Measurements from ENCODE around the gene C1orf35. TPM values are rescaled to one million over a fixed set of nuclear protein-coding genes. Genes with fewer than 3 reads are reported as not detected.
A peak's percentile ranks its signal among the peaks of the same experiment; 100 is the strongest.

Gene C1orf35
- total RNA-seq, 4 donors from 2014 or later: 8.5 to 21.3 (median 18.1) TPM

DNA sequence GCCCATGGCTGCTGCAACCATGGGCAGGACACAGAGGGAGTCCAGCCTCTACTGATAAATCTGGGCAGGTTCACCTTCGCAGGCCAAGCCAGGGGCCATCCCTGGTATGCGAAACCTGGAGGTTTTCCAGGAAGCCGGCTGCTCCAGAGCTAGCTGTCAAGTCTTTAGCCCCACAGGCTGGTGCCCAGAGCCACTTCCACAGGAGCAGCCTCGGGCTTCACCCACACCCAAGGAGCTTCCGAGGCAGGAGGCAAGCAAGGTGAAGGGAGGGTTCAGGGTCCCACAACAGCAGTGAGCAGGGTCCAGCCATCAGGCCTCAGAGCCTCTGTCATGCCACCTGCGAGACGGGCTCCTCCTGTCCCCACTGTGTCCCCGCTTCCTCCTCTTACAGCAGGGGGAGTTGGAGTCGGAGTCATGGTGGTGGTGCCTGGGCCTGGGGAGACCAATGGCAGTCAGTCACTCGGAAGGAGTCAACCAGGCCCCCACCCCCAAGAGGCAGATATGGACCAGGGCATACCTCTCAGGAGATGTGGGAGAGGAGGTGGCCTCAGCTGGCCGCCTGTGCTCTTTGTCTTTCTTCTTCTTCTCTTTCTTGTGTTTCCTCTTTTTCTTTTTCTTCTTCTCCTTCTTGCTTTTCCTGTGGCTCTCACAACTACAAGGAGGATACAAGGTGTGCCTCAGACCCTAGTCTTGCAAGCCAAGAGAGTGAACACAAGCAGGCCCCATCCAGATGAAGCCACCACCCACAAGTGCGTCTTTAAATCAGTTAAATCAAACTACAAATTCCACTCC lies 2.1 kb downstream of the C1orf35 start:
- H3K4me3 ChIP-seq: peak overlapping the region in 2 of 4 donors; percentile 76 to 90
- peaks cover 11 to 60% (median 17%) of the 10 kb centered on the region in 3 donors for H3K4me1 ChIP-seq
- no peak for DNase-seq
- H3K27ac ChIP-seq: peak overlapping the region; percentile 91 to 97 (median 92)
- intact Hi-C loops (cut with DNase I): loop anchor here (10.0 kb wide), 1 partner anchor 64 kb away; the partner anchor contains the start of gene IBA57
- 69 to 84% methylated on average over 8 to 10 of the region's 12 CpGs for WGBS, 2 donors
- H3K27me3 ChIP-seq: no peaks in the 10 kb centered on the region
- H3K9me3 ChIP-seq: no peaks in the 10 kb centered on the region
- H3K36me3 ChIP-seq: peaks cover 30 to 60% (median 43%) of the 10 kb centered on the region in 3 donors
- TF ChIP-seq, protein P1, sequence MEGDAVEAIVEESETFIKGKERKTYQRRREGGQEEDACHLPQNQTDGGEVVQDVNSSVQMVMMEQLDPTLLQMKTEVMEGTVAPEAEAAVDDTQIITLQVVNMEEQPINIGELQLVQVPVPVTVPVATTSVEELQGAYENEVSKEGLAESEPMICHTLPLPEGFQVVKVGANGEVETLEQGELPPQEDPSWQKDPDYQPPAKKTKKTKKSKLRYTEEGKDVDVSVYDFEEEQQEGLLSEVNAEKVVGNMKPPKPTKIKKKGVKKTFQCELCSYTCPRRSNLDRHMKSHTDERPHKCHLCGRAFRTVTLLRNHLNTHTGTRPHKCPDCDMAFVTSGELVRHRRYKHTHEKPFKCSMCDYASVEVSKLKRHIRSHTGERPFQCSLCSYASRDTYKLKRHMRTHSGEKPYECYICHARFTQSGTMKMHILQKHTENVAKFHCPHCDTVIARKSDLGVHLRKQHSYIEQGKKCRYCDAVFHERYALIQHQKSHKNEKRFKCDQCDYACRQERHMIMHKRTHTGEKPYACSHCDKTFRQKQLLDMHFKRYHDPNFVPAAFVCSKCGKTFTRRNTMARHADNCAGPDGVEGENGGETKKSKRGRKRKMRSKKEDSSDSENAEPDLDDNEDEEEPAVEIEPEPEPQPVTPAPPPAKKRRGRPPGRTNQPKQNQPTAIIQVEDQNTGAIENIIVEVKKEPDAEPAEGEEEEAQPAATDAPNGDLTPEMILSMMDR (IDR thresholded peaks at IDR 0.05): no peak
- TF ChIP-seq POLR2A (IDR thresholded peaks at IDR 0.05): no peak

GRCh38 chr1:228099331-228099732 lies 3.8 kb downstream of the C1orf35 start:
- peaks cover 11 to 68% (median 17%) of the 10 kb centered on the region in 3 donors for H3K4me1 ChIP-seq
- no peak overlapping the region for H3K4me3 ChIP-seq
- 43% methylated on average over 2 of the region's 4 CpGs; no CpG with 5 or more reads in 1 of the 2 donors for WGBS, 2 donors
- H3K27ac ChIP-seq: no peak overlapping the region
- DNase-seq: no peak
- peaks cover 0 to 11% (median 6%) of the 10 kb centered on the region in 3 donors for H3K9me3 ChIP-seq
- peaks cover 30 to 68% (median 37%) of the 10 kb centered on the region in 3 donors for H3K36me3 ChIP-seq
- H3K27me3 ChIP-seq: no peaks in the 10 kb centered on the region
- intact Hi-C loops (cut with DNase I): no loop called here
- TF ChIP-seq, protein P1 (IDR thresholded peaks at IDR 0.05): no peak
- no peak for TF ChIP-seq POLR2A (IDR thresholded peaks at IDR 0.05)

DNA sequence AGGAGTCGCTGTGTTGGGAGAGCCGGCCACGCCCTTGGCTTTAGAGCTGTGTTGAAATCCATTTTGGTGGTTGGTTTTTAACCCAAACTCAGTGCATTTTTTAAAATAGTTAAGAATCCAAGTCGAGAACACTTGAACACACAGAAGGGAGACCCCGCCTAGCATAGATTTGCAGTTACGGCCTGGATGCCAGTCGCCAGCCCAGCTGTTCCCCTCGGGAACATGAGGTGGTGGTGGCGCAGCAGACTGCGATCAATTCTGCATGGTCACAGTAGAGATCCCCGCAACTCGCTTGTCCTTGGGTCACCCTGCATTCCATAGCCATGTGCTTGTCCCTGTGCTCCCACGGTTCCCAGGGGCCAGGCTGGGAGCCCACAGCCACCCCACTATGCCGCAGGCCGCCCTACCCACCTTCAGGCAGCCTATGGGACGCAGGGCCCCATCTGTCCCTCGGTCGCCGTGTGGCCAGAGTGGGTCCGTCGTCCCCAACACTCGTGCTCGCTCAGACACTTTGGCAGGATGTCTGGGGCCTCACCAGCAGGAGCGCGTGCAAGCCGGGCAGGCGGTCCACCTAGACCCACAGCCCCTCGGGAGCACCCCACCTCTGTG lies 4.7 kb downstream of the C1orf35 start:
- no peaks in the 10 kb centered on the region for H3K27me3 ChIP-seq
- peaks cover 11 to 66% (median 15%) of the 10 kb centered on the region in 3 donors for H3K4me1 ChIP-seq
- H3K9me3 ChIP-seq: peaks cover 0 to 12% (median 10%) of the 10 kb centered on the region in 3 donors
- TF ChIP-seq POLR2A (IDR thresholded peaks at IDR 0.05): no peak
- TF ChIP-seq, protein P1 (IDR thresholded peaks at IDR 0.05): no peak
- H3K4me3 ChIP-seq: no peak overlapping the region
- no peak for DNase-seq
- H3K27ac ChIP-seq: no peak overlapping the region
- H3K36me3 ChIP-seq: peaks cover 30 to 72% (median 37%) of the 10 kb centered on the region in 3 donors
- 82 to 90% methylated on average over 14 to 21 of the region's 28 CpGs for WGBS, 2 donors
- intact Hi-C loops (cut with DNase I): no loop called here

GRCh38 chr1:228097333-228098081 lies 5.6 kb downstream of the C1orf35 start:
- no peak for DNase-seq

More at GRCh38 chr1:228097333-228098081, 5.6 kb downstream of the C1orf35 start:
- TF ChIP-seq POLR2A (IDR thresholded peaks at IDR 0.05): no peak
- TF ChIP-seq, protein P1 (IDR thresholded peaks at IDR 0.05): no peak
- intact Hi-C loops (cut with DNase I): no loop called here
- no peak overlapping the region for H3K27ac ChIP-seq
- H3K27me3 ChIP-seq: no peaks in the 10 kb centered on the region
- peaks cover 30 to 72% (median 37%) of the 10 kb centered on the region in 3 donors for H3K36me3 ChIP-seq
- peaks cover 19 to 71% (median 25%) of the 10 kb centered on the region in 3 donors for H3K4me1 ChIP-seq
- WGBS, 2 donors: 86% methylated on average over 12 to 17 of the region's 34 CpGs
- H3K4me3 ChIP-seq: no peak overlapping the region
- peaks cover 0 to 12% (median 10%) of the 10 kb centered on the region in 3 donors for H3K9me3 ChIP-seq
